Spleen (tissue), 7 donors: Measurements from ENCODE around the gene TMEM163.

Source experiments
- CTCF ChIP-seq, 11 experiments: fragments of 200-600 bp in 7 of 11; fragments of 450-650 bp in 4 of 11; sonication (generic) in 4 of 11; IDR thresholded peaks in 8 of 11; conservative IDR thresholded peaks in 3 of 11; 1 replicate in 7 of 11; 2 replicates in 4 of 11; pipeline versions ENCODE4 v1.4.0 to v1.8.0; 2016 to 2021; ENCODE audit warnings: antibody characterized with exemption in 11 of 11, inconsistent platforms in 4 of 11, mild to moderate bottlenecking in 1 of 11
- POLR2A ChIP-seq, 3 donors: fragments of 450-650 bp; IDR thresholded peaks; one replicate each; pipeline ENCODE4 v1.5.1; 2017; ENCODE audit warnings: antibody characterized with exemption in 3 of 3, mild to moderate bottlenecking in 1 of 3
- donor health status: DM: no; HTN: no; CAD: no; lungs with moderate emphysema.
- donor health status: DM: no; HTN: no; CAD: no.
- donor health status: DM: no; HTN: no; CAD: no.

- TF ChIP-seq CTCF (IDR thresholded peaks at IDR 0.05 in 8 of 11, conservative IDR thresholded peaks at IDR 0.05 in 3 of 11) (no peak), POLR2A (IDR thresholded peaks at IDR 0.05) (no peak)
Observed at GRCh38 chr2:134760385-134760784, 41.6 kb upstream of the TMEM163 start.
